ENCODE results near the gene FBXW8. TPM values are rescaled to one million over a fixed set of nuclear protein-coding genes. Genes with fewer than 3 reads are reported as not detected.

FBXW8 gene
- total and polyA plus RNA-seq, 4 donors, result 1.9 to 7.1 (median 4.9) TPM

DNA sequence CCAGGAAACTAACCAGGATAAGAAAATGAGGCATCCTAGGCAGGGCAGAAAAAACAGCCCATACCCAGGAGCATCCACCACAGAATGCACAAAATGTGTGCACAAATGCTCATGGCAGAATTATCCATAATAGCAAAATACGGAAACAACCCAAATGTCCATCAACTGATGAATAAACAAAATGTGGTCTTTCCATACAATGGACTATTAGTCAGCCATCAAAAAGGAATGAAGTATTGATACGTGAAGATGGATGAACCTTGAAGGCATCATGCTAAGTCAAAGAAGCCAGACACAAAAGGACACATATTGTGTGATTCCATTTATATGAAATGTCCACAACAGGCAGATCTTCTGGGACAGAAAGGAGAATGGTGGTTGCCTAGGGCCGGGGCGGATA, 48.6 kb upstream of the FBXW8 start (continued):
- TF ChIP-seq, protein P1, sequence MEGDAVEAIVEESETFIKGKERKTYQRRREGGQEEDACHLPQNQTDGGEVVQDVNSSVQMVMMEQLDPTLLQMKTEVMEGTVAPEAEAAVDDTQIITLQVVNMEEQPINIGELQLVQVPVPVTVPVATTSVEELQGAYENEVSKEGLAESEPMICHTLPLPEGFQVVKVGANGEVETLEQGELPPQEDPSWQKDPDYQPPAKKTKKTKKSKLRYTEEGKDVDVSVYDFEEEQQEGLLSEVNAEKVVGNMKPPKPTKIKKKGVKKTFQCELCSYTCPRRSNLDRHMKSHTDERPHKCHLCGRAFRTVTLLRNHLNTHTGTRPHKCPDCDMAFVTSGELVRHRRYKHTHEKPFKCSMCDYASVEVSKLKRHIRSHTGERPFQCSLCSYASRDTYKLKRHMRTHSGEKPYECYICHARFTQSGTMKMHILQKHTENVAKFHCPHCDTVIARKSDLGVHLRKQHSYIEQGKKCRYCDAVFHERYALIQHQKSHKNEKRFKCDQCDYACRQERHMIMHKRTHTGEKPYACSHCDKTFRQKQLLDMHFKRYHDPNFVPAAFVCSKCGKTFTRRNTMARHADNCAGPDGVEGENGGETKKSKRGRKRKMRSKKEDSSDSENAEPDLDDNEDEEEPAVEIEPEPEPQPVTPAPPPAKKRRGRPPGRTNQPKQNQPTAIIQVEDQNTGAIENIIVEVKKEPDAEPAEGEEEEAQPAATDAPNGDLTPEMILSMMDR (IDR thresholded peaks at IDR 0.05; ENCODE audit: low read depth, low read length, missing input control), result no peak
- no peak for TF ChIP-seq FOXA2 (IDR thresholded peaks at IDR 0.05)
- TF ChIP-seq, protein P2, sequence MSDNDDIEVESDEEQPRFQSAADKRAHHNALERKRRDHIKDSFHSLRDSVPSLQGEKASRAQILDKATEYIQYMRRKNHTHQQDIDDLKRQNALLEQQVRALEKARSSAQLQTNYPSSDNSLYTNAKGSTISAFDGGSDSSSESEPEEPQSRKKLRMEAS (IDR thresholded peaks at IDR 0.05), result no peak

DNA sequence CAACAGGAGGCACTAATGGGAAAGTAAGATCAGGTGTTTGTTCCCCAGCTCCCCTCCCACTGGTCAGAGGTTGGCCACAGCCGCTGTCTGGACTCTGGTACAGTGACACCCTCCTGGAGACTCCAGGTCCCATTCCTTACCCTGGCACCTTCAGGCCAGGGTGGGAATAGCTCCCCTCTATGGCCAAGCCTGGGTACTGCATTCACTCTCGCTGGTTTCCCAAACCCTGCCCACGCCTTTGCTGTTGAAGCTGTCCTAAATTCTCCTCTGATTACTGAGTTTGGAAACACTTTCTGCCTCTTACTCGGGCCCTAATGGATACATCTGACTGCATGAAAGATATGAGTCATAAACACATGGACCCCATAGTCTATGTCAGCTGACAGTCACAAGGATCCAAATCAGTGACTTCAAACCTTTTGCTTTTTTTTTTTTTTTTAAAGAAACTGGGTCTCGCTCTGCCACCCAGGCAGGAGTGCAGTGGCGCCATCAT, 47.4 kb upstream of the FBXW8 start:
- DNase-seq (ENCODE audit: low spot score), result no peak
- Histone ChIP-seq H3K36me3 (ENCODE audit: control insufficient read depth in 4 of 4, insufficient read depth in 3 of 4, low read depth in 1 of 4, low read length in 3 of 4) (no peaks in the 10 kb centered on the region), H3K27ac (ENCODE audit: low read depth in 1 of 2, low read length in 2 of 2) (no peak overlapping the region), H3K9me3 (ENCODE audit: control insufficient read depth in 4 of 4, low read length in 3 of 4) (no peaks in the 10 kb centered on the region), H3K27me3 (ENCODE audit: control insufficient read depth in 4 of 4, insufficient read depth in 4 of 4, low read length in 3 of 4) (peaks cover 0 to 9% (median 0%) of the 10 kb centered on the region in 4 donors), H3K4me3 (ENCODE audit: low read depth in 1 of 3, low read length in 3 of 3) (no peak overlapping the region), H3K4me1 (ENCODE audit: control insufficient read depth in 4 of 4, insufficient read depth in 4 of 4, low read length in 3 of 4) (no peaks in the 10 kb centered on the region), H3K9ac (ENCODE audit: low read depth in 1 of 2, low read length in 2 of 2) (no peak overlapping the region)
- WGBS, result 47% methylated on average over 6 of the region's 6 CpGs
- TF ChIP-seq RAD21 (IDR thresholded peaks at IDR 0.05), result peak in 1 of 2 donors; percentile 21
- TF ChIP-seq HNF4A (conservative IDR thresholded peaks at IDR 0.05), result no peak
- TF ChIP-seq TAF1 (conservative IDR thresholded peaks at IDR 0.05), result no peak
- TF ChIP-seq, protein P1 (IDR thresholded peaks at IDR 0.05; ENCODE audit: low read depth, low read length, missing input control), result no peak
- TF ChIP-seq EGR1 (IDR thresholded peaks at IDR 0.05; ENCODE audit: low read depth in 2 of 2), result no peak
- TF ChIP-seq GABPA (IDR thresholded peaks at IDR 0.05 in 1 of 2, conservative IDR thresholded peaks at IDR 0.05 in 1 of 2), result no peak
- TF ChIP-seq, protein P2 (IDR thresholded peaks at IDR 0.05), result no peak

DNA sequence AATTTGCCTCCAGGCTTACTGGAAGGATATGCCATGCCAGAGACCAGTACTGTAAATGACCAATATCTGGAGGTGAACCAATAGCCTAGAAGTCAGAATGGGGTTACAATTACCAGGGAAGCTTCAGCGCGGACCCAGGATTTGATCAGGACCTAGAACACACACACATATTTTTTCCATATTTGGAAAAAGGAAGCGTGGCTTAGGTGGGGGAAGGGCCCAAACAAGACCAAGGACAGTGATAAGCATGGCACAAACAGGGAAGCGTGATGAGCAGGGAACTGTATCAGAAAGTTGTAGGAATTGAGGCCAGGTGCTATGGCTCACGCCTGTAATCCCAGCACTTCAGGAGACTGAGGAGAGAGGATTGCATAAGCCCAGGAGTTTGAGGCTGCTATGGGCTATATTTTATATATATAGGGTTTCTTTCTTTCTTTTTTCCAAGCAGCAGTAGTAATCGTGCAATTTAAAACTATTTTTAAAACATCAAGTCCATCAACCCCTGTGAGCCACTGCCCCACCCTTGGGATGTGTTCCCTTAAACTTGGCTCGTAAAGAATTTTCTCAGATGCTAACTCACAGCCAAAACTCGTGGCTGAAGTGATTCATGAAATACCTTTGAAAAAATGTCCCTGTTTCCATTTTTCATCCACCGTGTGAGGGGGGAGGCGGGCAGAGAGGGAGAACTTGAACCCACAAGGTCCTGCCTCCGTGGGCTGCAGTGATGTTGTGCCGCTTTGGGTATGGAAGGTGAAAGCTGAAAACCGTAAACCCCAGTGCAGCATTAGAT, 46.2 kb upstream of the FBXW8 start:
- H3K9ac ChIP-seq (ENCODE audit: low read depth in 1 of 2, low read length in 2 of 2), result no peak overlapping the region
- WGBS, result 67% methylated on average over 13 of the region's 13 CpGs

More for the DNA sequence above, 46.2 kb upstream of the FBXW8 start:
- no peak overlapping the region for H3K27ac ChIP-seq (ENCODE audit: low read depth in 1 of 2, low read length in 2 of 2)
- DNase-seq (ENCODE audit: low spot score), result no peak
- H3K9me3 ChIP-seq (ENCODE audit: control insufficient read depth in 4 of 4, low read length in 3 of 4), result no peaks in the 10 kb centered on the region
- no peaks in the 10 kb centered on the region for H3K4me1 ChIP-seq (ENCODE audit: control insufficient read depth in 4 of 4, insufficient read depth in 4 of 4, low read length in 3 of 4)
- TF ChIP-seq, protein P3, sequence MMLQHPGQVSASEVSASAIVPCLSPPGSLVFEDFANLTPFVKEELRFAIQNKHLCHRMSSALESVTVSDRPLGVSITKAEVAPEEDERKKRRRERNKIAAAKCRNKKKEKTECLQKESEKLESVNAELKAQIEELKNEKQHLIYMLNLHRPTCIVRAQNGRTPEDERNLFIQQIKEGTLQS (IDR thresholded peaks at IDR 0.05), result no peak
- TF ChIP-seq EGR1 (IDR thresholded peaks at IDR 0.05; ENCODE audit: low read depth in 2 of 2), result no peak
- TF ChIP-seq GABPA (IDR thresholded peaks at IDR 0.05 in 1 of 2, conservative IDR thresholded peaks at IDR 0.05 in 1 of 2), result no peak
- TF ChIP-seq HNF4G (IDR thresholded peaks at IDR 0.05), result no peak
- TF ChIP-seq FOXA1 (IDR thresholded peaks at IDR 0.05), result no peak
- no peak for TF ChIP-seq NR2F2 (IDR thresholded peaks at IDR 0.05)
- TF ChIP-seq HNF4A (conservative IDR thresholded peaks at IDR 0.05), result no peak
- TF ChIP-seq, protein P2 (IDR thresholded peaks at IDR 0.05), result no peak
- TF ChIP-seq FOXA2 (IDR thresholded peaks at IDR 0.05), result no peak
- H3K36me3 ChIP-seq (ENCODE audit: control insufficient read depth in 4 of 4, insufficient read depth in 3 of 4, low read depth in 1 of 4, low read length in 3 of 4), result no peaks in the 10 kb centered on the region
- H3K4me3 ChIP-seq (ENCODE audit: low read depth in 1 of 3, low read length in 3 of 3), result no peak overlapping the region
- H3K27me3 ChIP-seq (ENCODE audit: control insufficient read depth in 4 of 4, insufficient read depth in 4 of 4, low read length in 3 of 4), result peaks cover 0 to 9% (median 0%) of the 10 kb centered on the region in 4 donors

All from liver (tissue), 9 donors.